ENCODE measurements around the gene FAM187B. TPM values are rescaled to one million over a fixed set of nuclear protein-coding genes. Genes with fewer than 3 reads are reported as not detected.
A peak's percentile ranks its signal among the peaks of the same experiment; 100 is the strongest.
"Not testable (repeated sequence)": the region's sequence is repeated elsewhere in the genome, so short reads cannot be mapped to it uniquely, and the experiment has no call there.

Gene FAM187B
- polyA plus RNA-seq, 3 donors from 2014 or later = not detected

DNA sequence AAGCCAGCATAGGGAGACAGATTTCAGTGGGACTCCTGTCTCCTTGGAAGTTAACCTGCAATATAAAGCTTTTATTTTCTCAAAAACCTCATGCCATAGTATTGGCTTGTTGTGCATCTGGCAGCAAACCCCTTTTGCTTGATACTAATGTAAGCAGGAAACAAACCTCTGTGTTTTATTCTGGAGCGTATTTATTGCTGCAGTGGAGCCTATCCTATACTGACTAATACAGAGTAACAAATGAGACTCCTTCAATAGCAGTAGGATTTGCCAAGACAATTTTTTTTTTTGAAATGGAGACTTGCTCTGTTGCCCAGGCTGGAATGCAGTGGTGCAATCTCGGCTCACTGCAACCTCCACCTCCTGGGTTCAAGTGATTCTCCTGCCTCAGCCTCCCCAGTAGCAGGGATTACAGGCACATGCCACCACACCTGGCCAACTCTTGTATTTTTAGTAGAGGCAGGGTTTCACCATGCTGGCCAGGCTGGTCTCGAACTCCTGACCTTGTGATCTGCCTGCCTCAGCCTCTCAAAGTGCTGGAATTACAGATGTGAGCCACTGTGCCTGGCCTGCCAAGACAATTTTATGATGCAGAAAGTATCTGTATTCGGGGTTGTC is 7.5 kb downstream of the FAM187B start:
- H3K4me1 Mint-ChIP-seq; H3K36me3 Mint-ChIP-seq; DNase-seq; H3K27me3 Mint-ChIP-seq (ENCODE audit: low read depth in 3 of 3); H3K9me3 Mint-ChIP-seq; H3K4me3 Mint-ChIP-seq: not testable (repeated sequence)
- peak overlapping the region in 2 of 6 donors; percentile 36 to 55 for H3K27ac Mint-ChIP-seq

GRCh38 chr19:35220315-35220921 is 8.1 kb downstream of the FAM187B start:
- peaks cover 12 to 13% of the 10 kb centered on the region in 2 donors for H3K4me1 Mint-ChIP-seq
- no peak for DNase-seq
- peaks cover 2 to 8% (median 3%) of the 10 kb centered on the region in 3 donors for H3K27me3 Mint-ChIP-seq (ENCODE audit: low read depth in 3 of 3)
- no peak overlapping the region for H3K4me3 Mint-ChIP-seq
- no peaks in the 10 kb centered on the region for H3K36me3 Mint-ChIP-seq
- H3K9me3 Mint-ChIP-seq = no peaks in the 10 kb centered on the region
- H3K27ac Mint-ChIP-seq = peak overlapping the region in 2 of 6 donors; percentile 36 to 55

- Mint-ChIP-seq H3K27me3 (ENCODE audit: low read depth in 3 of 3) (peaks cover 2 to 8% (median 2%) of the 10 kb centered on the region in 3 donors), H3K36me3 (no peaks in the 10 kb centered on the region), H3K9me3 (no peaks in the 10 kb centered on the region), H3K4me1 (peaks cover 24 to 28% of the 10 kb centered on the region in 2 donors), H3K27ac (peak overlapping the region in 1 of 6 donors; percentile 59), H3K4me3 (no peak overlapping the region)
- DNase-seq = no peak
Observed at GRCh38 chr19:35219008-35219407, 9.5 kb downstream of the FAM187B start.

DNA sequence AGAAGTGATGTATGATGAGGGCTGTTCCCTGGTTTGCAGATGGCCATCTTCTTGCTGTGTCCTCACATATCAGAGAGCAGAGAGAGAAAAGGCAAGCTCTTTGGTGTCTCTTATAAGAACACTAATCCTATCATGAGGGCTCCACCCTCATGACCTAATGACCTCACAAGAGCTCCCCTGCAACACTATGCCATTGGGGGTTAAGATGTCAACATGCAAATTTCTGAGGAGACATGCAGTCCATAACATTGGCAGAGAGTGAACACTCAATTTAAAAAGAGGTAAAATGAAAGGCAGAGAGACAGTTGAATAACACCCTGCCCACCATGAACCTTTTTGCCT is 10.9 kb downstream of the FAM187B start:
- no peaks in the 10 kb centered on the region for H3K9me3 Mint-ChIP-seq

DNA sequence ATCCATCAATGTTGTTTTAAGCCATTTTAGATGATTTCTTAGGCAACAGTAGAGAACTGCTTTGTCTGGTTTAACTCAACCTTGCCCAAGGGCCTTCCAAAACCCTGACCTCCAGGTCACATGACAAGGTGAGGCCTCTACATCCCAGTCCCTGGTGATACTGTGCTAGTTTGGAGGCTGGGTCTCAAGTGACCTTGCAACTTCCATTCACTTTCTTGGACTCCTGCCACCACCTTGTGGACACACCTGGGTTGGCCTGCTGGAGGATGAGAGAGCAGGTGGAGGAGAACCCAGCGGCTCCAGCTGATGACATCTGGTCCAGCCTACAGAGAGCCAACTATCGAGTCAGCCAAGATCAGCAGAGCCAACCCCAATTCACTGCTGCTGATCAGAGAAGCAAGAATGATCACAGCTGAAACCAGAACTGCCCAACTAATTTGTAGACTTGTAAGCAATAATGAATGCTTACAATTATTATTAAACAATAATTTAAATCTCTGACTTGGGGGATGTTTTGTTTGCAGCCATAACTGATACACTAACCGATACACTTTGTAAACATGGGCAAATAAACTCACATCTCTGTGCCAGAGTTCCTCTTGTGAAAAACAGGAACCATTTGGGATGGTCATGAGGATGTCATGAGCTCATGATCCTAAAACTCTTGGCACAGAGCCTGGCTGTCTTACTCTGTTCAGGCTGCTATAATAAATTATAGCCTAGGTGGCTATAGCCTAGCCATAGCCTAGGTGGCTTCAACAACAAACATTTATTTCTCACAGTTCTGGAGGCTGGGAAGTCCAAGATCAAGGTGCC is 11.5 kb downstream of the FAM187B start:
- DNase-seq = peak; percentile 49 to 54 (median 51)
- peaks cover 7 to 15% (median 15%) of the 10 kb centered on the region in 3 donors for H3K27me3 Mint-ChIP-seq (ENCODE audit: low read depth in 3 of 3)
- H3K36me3 Mint-ChIP-seq = no peaks in the 10 kb centered on the region
- no peak overlapping the region for H3K4me3 Mint-ChIP-seq
- H3K27ac Mint-ChIP-seq = peak overlapping the region in 5 of 6 donors; percentile 70 to 100 (median 97)
- H3K4me1 Mint-ChIP-seq = peaks cover 41 to 47% of the 10 kb centered on the region in 2 donors
- H3K9me3 Mint-ChIP-seq = no peaks in the 10 kb centered on the region

More for the DNA sequence above, 10.9 kb downstream of the FAM187B start:
- Mint-ChIP-seq H3K4me1 (peaks cover 35 to 41% of the 10 kb centered on the region in 2 donors), H3K36me3 (no peaks in the 10 kb centered on the region), H3K27ac (peak overlapping the region in 2 of 6 donors; percentile 53 to 99), H3K27me3 (ENCODE audit: low read depth in 3 of 3) (peaks cover 2 to 11% (median 10%) of the 10 kb centered on the region in 3 donors), H3K4me3 (no peak overlapping the region)
- no peak for DNase-seq

GRCh38 chr19:35216016-35216832 is 12.3 kb downstream of the FAM187B start:
- no peaks in the 10 kb centered on the region for H3K36me3 Mint-ChIP-seq
- no peak overlapping the region for H3K4me3 Mint-ChIP-seq
- H3K27me3 Mint-ChIP-seq (ENCODE audit: low read depth in 3 of 3) = peaks cover 13 to 23% (median 18%) of the 10 kb centered on the region in 3 donors
- H3K9me3 Mint-ChIP-seq = no peaks in the 10 kb centered on the region
- peak overlapping the region; percentile 36 to 100 (median 99) for H3K27ac Mint-ChIP-seq
- no peak for DNase-seq
- H3K4me1 Mint-ChIP-seq = peaks cover 48 to 55% of the 10 kb centered on the region in 2 donors

GRCh38 chr19:35214766-35215422 is 13.6 kb downstream of the FAM187B start:
- H3K36me3 Mint-ChIP-seq = no peaks in the 10 kb centered on the region
- H3K27ac Mint-ChIP-seq = peak overlapping the region; percentile 97 to 100 (median 99)
- no peak for DNase-seq
- no peaks in the 10 kb centered on the region for H3K9me3 Mint-ChIP-seq
- H3K27me3 Mint-ChIP-seq (ENCODE audit: low read depth in 3 of 3) = peaks cover 18 to 28% (median 24%) of the 10 kb centered on the region in 3 donors
- peak overlapping the region in 2 of 5 donors; percentile 36 to 84 for H3K4me3 Mint-ChIP-seq
- peaks cover 57 to 67% of the 10 kb centered on the region in 2 donors for H3K4me1 Mint-ChIP-seq

GRCh38 chr19:35213663-35214632 is 14.6 kb downstream of the FAM187B start:
- peak overlapping the region; percentile 68 to 86 (median 76) for H3K4me3 Mint-ChIP-seq
- H3K27ac Mint-ChIP-seq = peak overlapping the region; percentile 97 to 100 (median 99)
- no peaks in the 10 kb centered on the region for H3K36me3 Mint-ChIP-seq
- peaks cover 65 to 76% of the 10 kb centered on the region in 2 donors for H3K4me1 Mint-ChIP-seq
- H3K27me3 Mint-ChIP-seq (ENCODE audit: low read depth in 3 of 3) = peaks cover 16 to 28% (median 22%) of the 10 kb centered on the region in 3 donors
- DNase-seq = peak; percentile 93 to 95 (median 94)
- H3K9me3 Mint-ChIP-seq = no peaks in the 10 kb centered on the region

- H3K9me3 Mint-ChIP-seq = peaks cover 0 to 4% (median 0%) of the 10 kb centered on the region in 6 donors
- peak overlapping the region; percentile 75 to 89 (median 85) for H3K4me3 Mint-ChIP-seq
- peaks cover 79 to 90% of the 10 kb centered on the region in 2 donors for H3K4me1 Mint-ChIP-seq
- H3K27me3 Mint-ChIP-seq (ENCODE audit: low read depth in 3 of 3) = peaks cover 16 to 28% (median 22%) of the 10 kb centered on the region in 3 donors
- no peak for DNase-seq
- H3K36me3 Mint-ChIP-seq = no peaks in the 10 kb centered on the region
- peak overlapping the region; percentile 97 to 100 (median 99) for H3K27ac Mint-ChIP-seq
Observed at GRCh38 chr19:35212241-35212640, 16.3 kb downstream of the FAM187B start.

DNA sequence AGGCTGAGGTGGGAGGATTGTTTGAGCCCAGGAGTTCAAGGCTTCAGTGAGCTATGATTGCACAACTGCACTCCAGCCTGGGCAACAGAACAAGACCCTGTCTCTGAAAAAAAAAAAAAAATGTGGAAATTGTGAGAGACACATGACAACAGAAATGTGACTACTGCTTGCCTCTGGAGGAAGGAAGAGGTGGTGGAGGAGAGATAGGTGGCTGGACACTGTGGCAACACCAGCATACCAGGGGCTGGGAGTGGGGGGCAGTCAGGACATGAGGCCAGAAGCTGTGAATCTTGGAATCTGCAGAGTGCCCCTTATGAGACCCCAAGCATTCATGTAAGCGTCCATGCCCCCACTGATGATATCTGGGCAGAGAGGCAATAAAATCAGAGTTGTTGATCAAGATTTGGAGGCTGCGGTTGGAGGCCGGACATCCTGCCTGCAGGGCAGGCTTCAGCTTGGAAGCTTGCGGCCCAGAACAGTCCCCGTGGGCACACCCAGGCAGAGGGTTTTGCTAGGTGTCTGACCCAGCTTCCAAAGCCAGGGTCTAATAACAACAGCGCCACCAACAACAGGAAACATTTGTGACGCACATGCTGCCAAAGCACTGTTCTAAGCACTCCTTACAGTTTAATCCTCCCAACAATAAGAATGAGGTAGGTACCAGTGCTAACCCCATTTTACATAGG is 16.9 kb downstream of the FAM187B start:
- no peaks in the 10 kb centered on the region for H3K36me3 Mint-ChIP-seq
- H3K27ac Mint-ChIP-seq = peak overlapping the region; percentile 97 to 100 (median 99)
- H3K27me3 Mint-ChIP-seq (ENCODE audit: low read depth in 3 of 3) = peaks cover 16 to 28% (median 22%) of the 10 kb centered on the region in 3 donors
- H3K9me3 Mint-ChIP-seq = peaks cover 0 to 4% (median 0%) of the 10 kb centered on the region in 6 donors
- peak; percentile 94 to 96 (median 96) for DNase-seq
- H3K4me1 Mint-ChIP-seq = peaks cover 83 to 92% of the 10 kb centered on the region in 2 donors
- H3K4me3 Mint-ChIP-seq = peak overlapping the region; percentile 75 to 89 (median 85)

DNA sequence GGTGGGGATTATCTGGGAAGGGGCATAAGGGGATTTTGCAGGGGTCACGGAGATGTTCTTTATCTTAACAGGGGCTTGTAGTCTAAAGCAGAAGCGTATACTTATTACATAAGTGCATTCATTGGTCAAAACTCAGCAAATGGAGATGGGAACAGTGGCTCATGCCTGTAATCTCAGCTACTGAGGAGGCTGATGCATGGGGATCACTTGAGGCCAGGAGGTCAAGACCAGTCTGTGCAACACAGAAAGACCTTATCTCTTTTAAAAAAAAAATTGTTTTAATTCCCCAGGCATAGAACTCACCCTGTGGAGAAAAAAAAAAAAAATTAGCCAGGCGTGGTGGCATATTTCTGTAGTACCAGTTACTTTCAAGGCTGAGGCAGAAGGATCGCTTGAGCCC is 18.9 kb downstream of the FAM187B start:
- Mint-ChIP-seq H3K27me3 (ENCODE audit: low read depth in 3 of 3) (peaks cover 16 to 27% (median 22%) of the 10 kb centered on the region in 3 donors), H3K9me3 (peaks cover 0 to 4% (median 0%) of the 10 kb centered on the region in 6 donors), H3K4me3 (peak overlapping the region in 1 of 5 donors; percentile 36), H3K4me1 (peaks cover 86 to 94% of the 10 kb centered on the region in 2 donors), H3K36me3 (no peaks in the 10 kb centered on the region), H3K27ac (peak overlapping the region; percentile 73 to 100 (median 89))
- no peak for DNase-seq

Measured in immature natural killer cell (primary cell).